GM18505 (cell line): ENCODE measurements around the gene GLI2.

ENCODE experiments used
- ATAC-seq: cut with Tn5 transposase; IDR thresholded peaks from one replicate; pipeline ENCODE4 v1.9.1; 2021; ENCODE audit not compliant: unreplicated experiment
- POLR2A ChIP-seq: IDR thresholded peaks from 4 replicates; pipeline ENCODE4 v1.6.1; 2011; ENCODE audit warnings: borderline replicate concordance; ENCODE audit not compliant: insufficient read depth, insufficient read length; ENCODE audit errors: extremely low read depth

The GLI2 gene

DNA sequence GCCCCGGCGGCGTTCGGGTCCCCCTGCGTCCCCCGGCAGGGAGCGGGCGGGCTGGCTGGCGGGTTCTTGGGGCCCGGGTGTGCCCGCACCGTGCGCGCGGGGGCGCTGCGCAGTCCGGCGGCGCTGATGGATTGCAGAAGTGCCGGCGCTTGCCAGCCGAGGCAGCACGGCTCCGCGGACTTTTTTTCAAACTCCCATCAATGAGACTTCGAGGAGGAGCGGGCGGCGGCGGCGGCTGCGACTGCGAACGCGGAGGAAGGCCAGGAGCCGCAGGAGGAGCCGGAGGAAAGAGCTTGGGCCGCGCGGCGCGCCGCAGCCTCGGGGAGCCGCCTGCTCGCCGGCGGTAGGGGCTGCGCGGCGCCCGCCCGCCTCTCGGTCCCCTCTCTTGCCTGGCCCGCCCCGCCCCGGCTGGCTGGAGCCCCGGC is at the start of gene GLI2:
GLI2 (plus strand) TSS at position 123 of the 425 bp plus-strand sequence. CDS start 61,453 bp downstream, outside the sequence.
- no peak for TF ChIP-seq POLR2A
- ATAC-seq: peak; percentile 61

DNA sequence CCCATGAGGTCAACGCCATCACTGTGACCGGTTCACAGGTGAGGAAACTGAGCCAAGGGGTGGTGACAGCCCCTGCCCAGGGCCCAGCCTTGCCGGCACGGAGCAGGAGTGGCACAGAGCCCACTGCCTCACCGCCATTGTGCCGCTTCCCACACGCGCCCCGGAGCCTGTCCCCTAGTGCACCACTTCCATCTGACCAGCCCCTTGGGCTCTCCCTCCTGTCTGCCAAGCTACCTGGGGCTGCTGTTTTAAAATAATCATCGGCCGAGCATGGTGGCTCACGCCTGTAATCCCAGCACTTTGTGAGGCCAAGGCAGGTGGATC is 49.7 kb upstream of the GLI2 start:
- ATAC-seq: no peak
- no peak for TF ChIP-seq POLR2A

DNA sequence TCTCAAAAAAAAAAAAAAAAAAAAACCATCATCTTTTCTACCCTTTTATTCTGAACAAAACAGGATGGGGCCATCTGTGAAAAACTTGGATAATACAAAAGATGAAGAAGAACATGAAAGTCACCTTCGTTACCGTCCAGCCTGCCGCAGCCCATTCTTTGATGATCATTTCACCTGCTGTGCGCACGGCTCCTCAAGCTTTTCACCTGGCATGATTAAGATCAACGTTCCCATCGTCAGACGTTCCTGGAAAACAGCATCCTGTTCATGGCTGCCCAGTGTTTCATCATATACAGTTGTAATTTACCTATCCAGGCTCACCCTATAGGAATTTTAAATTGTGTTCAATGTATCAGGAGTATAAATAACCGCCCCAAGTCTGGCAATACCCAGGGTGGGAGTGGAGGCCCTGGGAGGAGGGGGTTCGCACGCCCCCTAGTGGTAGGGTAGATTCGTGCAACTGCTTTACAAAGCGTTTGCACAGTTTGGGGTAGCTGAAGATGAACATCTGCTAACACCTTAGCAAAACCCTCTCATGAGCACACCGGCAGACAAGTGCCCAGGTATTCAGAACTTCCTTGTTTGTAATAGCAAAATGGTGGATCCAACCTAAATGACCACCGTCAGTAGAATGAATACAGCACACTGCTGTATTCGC is 49.0 kb upstream of the GLI2 start:
- no peak for TF ChIP-seq POLR2A
- ATAC-seq: no peak

DNA sequence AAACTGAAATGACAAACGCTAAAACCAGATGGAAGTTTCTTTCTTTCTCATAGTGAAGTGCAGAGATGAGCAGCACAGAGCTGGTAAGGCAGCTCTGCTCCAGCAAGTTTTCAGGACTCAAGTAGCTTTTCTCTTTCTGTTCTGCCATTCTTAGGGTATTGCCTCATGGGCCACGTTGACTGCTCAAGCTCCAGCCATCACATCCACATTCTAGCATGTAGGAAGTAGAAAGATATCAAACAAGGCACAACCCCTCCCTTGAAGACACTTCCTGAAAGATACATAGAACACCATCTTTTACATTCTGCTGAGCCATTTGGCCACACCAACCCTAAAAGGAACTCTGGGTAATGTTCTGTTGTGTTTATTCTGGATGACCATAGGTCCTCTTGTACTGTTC is 48.5 kb upstream of the GLI2 start:
- no peak for ATAC-seq
- no peak for TF ChIP-seq POLR2A

DNA sequence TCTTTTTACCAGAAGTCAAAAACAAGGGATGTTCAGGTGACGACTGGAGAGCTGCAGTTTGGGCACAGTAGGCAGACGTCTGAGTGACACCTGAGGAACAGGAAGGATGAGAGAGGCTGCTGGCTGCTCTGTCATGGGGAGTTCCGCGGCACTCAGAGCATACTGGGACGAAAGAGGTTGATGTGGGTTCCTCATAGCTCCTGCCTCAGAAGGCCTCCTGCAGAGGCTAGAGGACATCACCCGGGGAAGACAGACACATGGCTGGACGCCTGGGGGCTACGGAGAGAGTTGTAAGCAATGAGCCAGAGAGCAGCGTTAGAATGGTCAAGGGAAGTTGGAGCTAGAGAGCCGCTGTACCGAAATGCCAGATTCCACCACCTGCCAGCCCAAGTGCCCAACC is 45.1 kb upstream of the GLI2 start:
- ATAC-seq: no peak
- no peak for TF ChIP-seq POLR2A

DNA sequence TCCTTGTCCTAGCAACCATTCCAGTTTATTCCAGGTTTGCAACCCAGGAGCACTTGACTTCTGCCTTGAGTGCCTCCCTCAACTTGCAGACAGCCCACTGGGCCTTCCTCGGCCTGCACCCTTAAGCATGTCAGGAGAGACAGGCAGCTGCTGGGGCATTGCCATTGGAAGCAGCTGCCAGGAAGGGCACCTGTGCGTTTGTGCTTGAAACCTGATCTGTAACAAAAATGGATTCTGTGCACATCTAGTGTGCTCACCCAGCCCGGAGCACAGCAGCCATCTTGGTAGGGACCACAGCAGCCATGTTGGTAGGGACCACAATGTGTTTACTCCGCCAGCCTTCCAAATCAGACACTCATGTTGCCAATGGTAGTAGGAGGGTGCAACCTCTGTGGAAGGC is 44.3 kb upstream of the GLI2 start:
- no peak for ATAC-seq

DNA sequence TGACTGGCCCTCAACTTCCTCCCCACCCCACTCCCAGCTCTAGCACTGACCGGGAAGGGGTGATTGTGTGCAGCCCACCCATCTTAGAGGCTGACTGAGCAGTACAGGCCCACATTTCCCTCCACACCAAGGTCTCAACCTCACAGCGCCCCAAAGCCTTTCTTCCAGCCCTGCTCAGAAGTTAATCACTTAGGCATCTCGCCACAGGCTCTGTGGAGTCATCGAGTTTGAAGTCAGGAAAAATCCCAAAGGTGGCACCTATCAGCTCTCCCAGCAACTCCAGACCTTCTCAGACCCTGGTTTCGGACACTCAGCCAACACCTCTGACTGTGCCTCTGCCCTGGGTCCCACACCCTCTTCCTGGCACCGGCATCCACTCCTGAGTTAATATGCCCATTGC is 43.0 kb upstream of the GLI2 start:
- no peak for TF ChIP-seq POLR2A
- ATAC-seq: no peak

More for the DNA sequence above, 44.3 kb upstream of the GLI2 start:
- TF ChIP-seq POLR2A: no peak

DNA sequence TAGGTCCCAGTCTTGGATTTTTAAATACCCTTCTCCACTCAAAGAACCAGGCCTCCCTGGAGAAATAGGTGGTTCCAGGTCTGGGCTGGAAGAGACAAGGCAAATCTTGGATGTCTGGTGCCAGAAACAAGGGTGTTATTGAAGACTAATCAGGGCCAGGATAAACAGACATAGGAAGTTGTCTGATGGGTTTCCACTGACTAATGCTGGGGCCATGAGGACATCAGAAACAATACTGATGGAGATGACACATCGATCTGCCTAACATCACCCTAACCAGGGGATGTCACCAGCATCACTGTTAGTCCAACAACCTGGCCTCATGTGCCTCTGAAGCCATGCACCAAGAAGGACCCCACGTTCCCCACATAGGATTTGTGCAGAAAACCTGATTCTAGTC is 42.5 kb upstream of the GLI2 start:
- ATAC-seq: no peak
- no peak for TF ChIP-seq POLR2A

DNA sequence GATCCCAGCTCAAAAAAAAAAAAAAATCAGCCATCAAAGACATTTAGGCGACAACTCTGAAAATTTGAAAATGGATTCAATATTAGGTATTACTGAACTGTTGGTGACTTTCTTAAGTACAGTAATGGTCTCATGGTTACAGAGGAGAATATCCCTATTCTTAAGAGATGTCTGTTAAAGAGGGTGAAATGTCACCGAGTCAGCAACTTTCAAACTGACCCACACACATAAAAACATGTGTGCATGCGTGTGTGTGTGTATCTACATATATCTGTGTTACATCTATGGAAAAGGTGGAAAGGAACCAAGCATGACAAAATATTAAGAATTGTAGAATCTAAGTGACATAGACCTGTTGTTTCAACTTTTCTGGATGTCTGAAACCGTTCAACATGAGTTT is 41.6 kb upstream of the GLI2 start:
- TF ChIP-seq POLR2A: no peak
- no peak for ATAC-seq

DNA sequence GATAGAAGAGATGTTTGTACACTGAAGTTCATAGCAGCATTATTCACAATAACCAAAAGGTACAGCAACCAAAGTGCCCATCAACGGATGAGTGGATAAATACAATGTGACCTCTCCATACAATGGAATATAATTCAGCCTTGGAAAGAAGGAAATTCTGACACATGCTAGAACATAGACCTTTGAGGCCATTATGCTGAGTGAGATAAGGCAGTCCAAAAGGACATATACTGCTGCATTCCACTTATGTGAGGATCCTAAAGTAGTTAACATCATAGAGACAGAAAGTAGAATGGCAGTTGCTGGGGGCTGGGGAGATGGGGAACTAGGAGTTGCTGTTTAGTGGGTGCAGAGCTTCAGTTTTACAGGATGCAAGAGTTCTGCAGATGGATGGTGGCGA is 38.2 kb upstream of the GLI2 start:
- TF ChIP-seq POLR2A: no peak
- no peak for ATAC-seq

DNA sequence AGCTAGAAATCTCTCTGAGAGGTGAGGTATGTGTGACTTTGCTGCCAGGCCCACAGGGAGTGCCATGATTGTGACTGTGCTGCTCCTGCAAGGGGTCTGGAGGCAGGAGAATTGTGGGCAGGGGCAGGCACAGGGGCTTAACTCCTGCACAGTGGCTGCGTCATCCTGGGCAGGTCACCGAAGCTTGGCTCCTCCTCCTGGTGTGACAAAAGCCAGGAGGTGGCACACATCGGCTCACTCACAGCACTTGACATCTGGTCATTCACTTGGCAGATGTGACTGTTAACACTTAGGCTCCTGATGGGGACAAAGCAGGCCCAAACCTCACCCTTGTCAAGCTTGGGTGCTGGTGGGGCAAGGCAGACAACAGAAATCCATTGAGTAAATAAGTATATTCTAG is 36.4 kb upstream of the GLI2 start:
- no peak for TF ChIP-seq POLR2A
- no peak for ATAC-seq

DNA sequence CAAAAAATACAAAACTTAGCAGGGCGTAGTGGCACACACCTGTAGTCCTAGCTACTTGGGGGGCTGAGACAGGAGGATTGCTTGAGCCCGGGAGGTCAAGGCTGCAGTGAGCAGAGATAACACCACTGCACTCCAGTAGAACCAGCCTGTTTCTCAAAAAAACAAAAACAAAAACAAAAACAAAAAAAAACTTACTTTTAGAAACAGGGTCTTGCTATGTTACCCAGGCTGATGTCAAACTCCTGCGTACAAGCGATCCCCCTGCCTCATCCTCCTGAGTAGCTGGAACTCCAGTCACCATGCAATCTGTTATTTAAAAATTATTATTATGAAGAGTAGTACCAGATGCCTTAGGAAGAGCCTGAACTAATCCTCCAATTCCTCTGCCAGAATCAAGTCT is 35.0 kb upstream of the GLI2 start:
- no peak for TF ChIP-seq POLR2A
- no peak for ATAC-seq

DNA sequence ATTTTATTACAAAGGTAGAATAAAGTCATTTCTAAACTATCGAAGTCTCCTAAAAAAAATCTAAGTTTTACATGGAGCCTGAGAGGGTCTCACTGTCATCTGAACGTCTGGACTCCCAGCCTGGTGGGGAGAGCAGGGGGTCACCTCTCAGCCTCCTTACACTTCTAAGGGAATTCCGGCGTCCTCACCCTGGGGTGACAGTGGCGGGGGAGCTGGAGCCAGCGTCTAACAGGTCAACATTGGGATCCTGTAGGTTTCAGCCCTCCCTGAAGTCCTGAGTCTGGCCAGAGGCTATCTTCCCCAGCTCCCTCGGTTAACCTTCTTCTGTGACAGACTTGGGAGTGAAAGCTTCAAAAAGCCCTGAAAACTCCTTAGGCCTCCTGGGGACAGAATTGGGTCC is 34.6 kb upstream of the GLI2 start:
- ATAC-seq: no peak
- TF ChIP-seq POLR2A: no peak

DNA sequence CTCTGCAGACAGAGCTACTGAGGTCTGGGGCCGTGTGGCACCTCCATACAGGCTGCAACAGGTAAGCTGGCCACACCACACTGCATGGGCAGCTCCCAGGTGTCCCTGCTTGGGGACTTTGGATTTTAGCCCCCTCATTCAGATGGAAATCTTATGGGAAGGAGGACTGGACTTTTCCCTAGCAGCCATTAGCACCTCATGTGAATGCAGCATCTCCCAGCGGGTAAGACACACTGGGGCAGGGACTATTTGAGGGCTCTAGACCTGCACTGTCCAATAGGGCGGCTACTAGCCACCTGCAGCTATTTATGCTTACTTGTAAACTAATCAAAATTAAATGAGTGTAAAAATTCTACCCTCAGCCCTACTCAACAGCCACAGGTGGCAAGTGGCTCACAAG is 34.2 kb upstream of the GLI2 start:
- no peak for ATAC-seq

DNA sequence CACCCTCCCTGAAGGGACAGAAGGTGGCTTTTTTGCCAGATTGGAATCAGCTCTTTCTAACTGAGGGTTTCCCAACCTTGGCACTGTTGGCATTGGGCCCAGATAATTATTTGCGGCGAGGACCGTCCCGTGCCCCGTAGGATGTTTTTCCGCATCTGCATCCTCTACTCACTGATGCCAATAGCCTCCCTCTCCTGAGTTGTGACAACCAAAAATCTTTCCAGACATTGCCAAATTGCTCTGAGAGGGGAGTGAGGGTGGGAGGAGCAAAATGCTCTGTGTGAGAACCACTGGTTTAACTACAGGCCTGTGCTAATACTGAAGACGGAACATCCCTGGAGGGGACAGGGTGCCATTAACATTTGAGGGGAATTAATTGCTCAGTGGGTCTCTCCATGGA is 33.6 kb upstream of the GLI2 start:
- TF ChIP-seq POLR2A: no peak

More for the DNA sequence above, 34.2 kb upstream of the GLI2 start:
- TF ChIP-seq POLR2A: no peak

More for the DNA sequence above, 33.6 kb upstream of the GLI2 start:
- no peak for ATAC-seq
